Skeletal muscle tissue (tissue), 4 donors: ENCODE measurements around the gene CDH9. TPM values are rescaled to one million over a fixed set of nuclear protein-coding genes. Genes with fewer than 3 reads are reported as not detected.

ENCODE experiments used
- H3K27ac ChIP-seq: one replicate; pipeline ENCODE4 v1.7.0; 2013; ENCODE audit warnings: mild to moderate bottlenecking, low read depth, low read length, inconsistent platforms
- H3K27me3 ChIP-seq, 3 donors: one replicate each; pipeline ENCODE4 v1.7.0; 2013; ENCODE audit warnings: low read length in 3 of 3; ENCODE audit not compliant: control insufficient read depth in 3 of 3, insufficient read depth in 3 of 3
- H3K36me3 ChIP-seq, 3 donors: one replicate each; pipeline ENCODE4 v1.7.0; 2013; ENCODE audit warnings: low read length in 3 of 3; ENCODE audit not compliant: control insufficient read depth in 3 of 3, insufficient read depth in 3 of 3
- H3K4me1 ChIP-seq, 3 donors: one replicate each; pipeline ENCODE4 v1.7.0; 2013; ENCODE audit warnings: low read length in 3 of 3, mild to moderate bottlenecking in 3 of 3; ENCODE audit not compliant: control insufficient read depth in 3 of 3, insufficient read depth in 3 of 3
- H3K4me3 ChIP-seq, 3 donors: one replicate each; pipeline ENCODE4 v1.7.0; 2013; ENCODE audit warnings: low read length in 3 of 3
- H3K9ac ChIP-seq, 3 donors: one replicate each; pipeline ENCODE4 v1.7.0; 2013; ENCODE audit warnings: low read length in 3 of 3, mild to moderate bottlenecking in 3 of 3, moderate library complexity in 2 of 3, low read depth in 1 of 3
- H3K9me3 ChIP-seq, 3 donors: one replicate each; pipeline ENCODE4 v1.7.0; 2013; ENCODE audit warnings: low read length in 3 of 3; ENCODE audit not compliant: control insufficient read depth in 3 of 3
- total RNA-seq: library from RNA; depleted of rRNA; stranded (reverse); fragments of >200 nt; gene quantifications from one replicate; pipeline ENCODE4 v1.2.3, GENCODE V29; 2014
- donor health status: Osteomylitis.

Gene CDH9
- total RNA-seq, 1 donor from 2014 or later, result not detected

- Histone ChIP-seq H3K4me3 (no peak overlapping the region), H3K9me3 (no peaks in the 10 kb centered on the region), H3K27me3 (no peaks in the 10 kb centered on the region), H3K36me3 (no peaks in the 10 kb centered on the region), H3K27ac (no peak overlapping the region), H3K4me1 (no peaks in the 10 kb centered on the region), H3K9ac (no peak overlapping the region)
Observed at GRCh38 chr5:27026063-27026462, 12.3 kb downstream of the CDH9 start.

GRCh38 chr5:27021471-27021870 lies 16.9 kb downstream of the CDH9 start:
- Histone ChIP-seq H3K4me1 (no peaks in the 10 kb centered on the region), H3K36me3 (no peaks in the 10 kb centered on the region), H3K4me3 (no peak overlapping the region), H3K9ac (no peak overlapping the region), H3K27ac (no peak overlapping the region), H3K27me3 (no peaks in the 10 kb centered on the region), H3K9me3 (no peaks in the 10 kb centered on the region)

DNA sequence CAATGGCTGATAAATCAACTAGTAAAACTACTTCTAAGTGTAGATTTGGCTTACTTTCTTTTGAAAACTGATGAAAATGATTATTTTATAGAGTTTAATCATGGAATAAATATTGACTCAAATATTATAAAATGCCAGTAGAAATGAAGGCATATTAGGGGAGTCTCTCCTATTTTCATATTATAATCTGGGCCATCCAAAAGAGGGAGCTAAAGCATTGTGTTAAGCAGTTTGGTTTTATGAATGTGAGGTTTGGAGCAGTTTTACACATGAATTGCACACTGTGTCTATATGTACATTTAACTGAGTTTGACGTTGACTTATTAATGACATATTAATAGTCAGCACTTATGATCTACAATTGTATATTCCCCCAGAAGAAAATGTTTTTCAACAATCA lies 17.4 kb downstream of the CDH9 start:
- H3K36me3 ChIP-seq, result no peaks in the 10 kb centered on the region
- no peak overlapping the region for H3K9ac ChIP-seq
- no peak overlapping the region for H3K27ac ChIP-seq
- no peaks in the 10 kb centered on the region for H3K9me3 ChIP-seq
- H3K4me1 ChIP-seq, result no peaks in the 10 kb centered on the region
- no peaks in the 10 kb centered on the region for H3K27me3 ChIP-seq
- H3K4me3 ChIP-seq, result no peak overlapping the region

GRCh38 chr5:27015758-27016157 lies 22.6 kb downstream of the CDH9 start:
- Histone ChIP-seq H3K4me3 (no peak overlapping the region), H3K36me3 (no peaks in the 10 kb centered on the region), H3K9ac (no peak overlapping the region), H3K27me3 (no peaks in the 10 kb centered on the region), H3K4me1 (no peaks in the 10 kb centered on the region), H3K27ac (no peak overlapping the region), H3K9me3 (no peaks in the 10 kb centered on the region)

- no peaks in the 10 kb centered on the region for H3K27me3 ChIP-seq
- no peak overlapping the region for H3K4me3 ChIP-seq
Observed at GRCh38 chr5:27011274-27011673, 27.1 kb downstream of the CDH9 start.

GRCh38 chr5:27010646-27011045 lies 27.7 kb downstream of the CDH9 start:
- H3K4me3 ChIP-seq, result no peak overlapping the region
- H3K9ac ChIP-seq, result no peak overlapping the region
- H3K27me3 ChIP-seq, result no peaks in the 10 kb centered on the region
- no peak overlapping the region for H3K27ac ChIP-seq
- H3K4me1 ChIP-seq, result no peaks in the 10 kb centered on the region
- no peaks in the 10 kb centered on the region for H3K36me3 ChIP-seq
- H3K9me3 ChIP-seq, result no peaks in the 10 kb centered on the region

More at GRCh38 chr5:27011274-27011673, 27.1 kb downstream of the CDH9 start:
- Histone ChIP-seq H3K27ac (no peak overlapping the region), H3K36me3 (no peaks in the 10 kb centered on the region), H3K4me1 (no peaks in the 10 kb centered on the region), H3K9me3 (no peaks in the 10 kb centered on the region), H3K9ac (no peak overlapping the region)

DNA sequence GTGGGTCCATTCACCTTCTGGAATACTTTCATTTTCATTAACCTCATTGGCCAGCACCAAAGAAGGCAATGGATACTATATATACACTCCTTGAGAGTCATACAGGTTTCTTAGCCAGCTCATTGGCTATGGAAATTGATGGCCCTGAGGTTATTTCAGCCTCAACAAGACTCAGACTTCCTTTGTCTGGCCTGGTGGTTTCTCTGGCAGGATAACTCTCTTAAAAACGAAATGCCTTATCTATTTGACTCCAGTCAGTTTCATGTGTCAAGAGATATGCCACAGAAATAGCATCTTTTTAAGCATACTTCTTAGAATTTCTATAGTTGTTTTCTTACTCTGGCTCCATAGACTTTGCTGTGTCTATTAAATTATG lies 28.9 kb downstream of the CDH9 start:
- Histone ChIP-seq H3K4me1 (no peaks in the 10 kb centered on the region), H3K9ac (no peak overlapping the region), H3K36me3 (no peaks in the 10 kb centered on the region), H3K27ac (no peak overlapping the region), H3K9me3 (no peaks in the 10 kb centered on the region), H3K27me3 (no peaks in the 10 kb centered on the region), H3K4me3 (no peak overlapping the region)

DNA sequence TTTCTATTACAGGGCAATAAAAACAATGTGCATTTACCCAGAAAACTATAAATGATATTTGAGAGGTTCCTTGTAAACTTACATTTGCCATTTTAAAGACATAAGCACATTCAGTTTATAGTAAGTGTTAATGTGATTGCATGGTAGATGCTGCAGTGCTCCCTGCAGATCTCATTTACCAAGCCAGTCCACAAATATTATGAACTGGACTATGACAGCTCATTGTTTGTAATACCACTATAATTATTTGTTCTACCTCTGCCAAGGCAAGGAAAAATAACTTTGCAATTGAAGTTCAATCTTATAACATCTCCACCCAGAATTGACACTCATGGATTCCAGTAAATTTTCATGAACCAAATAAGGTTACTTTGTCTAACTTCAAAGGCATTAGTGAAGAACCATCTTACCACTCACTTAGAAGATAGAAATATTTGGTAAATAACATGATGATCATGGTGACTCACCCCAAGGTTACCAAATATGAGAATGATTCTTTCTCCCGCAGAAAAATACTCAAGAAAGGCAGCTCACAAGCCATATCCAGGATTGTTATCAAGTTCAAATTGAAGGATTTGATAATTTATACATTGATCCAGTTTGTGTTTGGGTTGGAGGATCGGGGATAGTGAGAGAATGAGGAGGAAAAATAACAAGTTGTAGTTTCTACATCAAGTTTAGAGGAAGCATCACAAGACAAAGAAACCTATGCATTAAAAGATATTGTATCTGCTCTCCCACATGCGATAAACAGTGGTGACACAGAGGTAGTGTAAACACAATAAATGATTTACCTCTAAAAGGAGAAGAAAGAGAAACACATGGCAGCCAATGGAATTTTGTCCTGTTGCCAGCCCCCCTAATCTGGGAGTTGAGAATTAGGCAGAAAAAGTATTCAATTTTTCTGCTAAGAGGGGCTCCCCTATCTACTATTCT lies 29.5 kb downstream of the CDH9 start:
- Histone ChIP-seq H3K36me3 (no peaks in the 10 kb centered on the region), H3K9me3 (no peaks in the 10 kb centered on the region), H3K27me3 (no peaks in the 10 kb centered on the region), H3K9ac (no peak overlapping the region), H3K27ac (no peak overlapping the region), H3K4me3 (no peak overlapping the region), H3K4me1 (no peaks in the 10 kb centered on the region)

DNA sequence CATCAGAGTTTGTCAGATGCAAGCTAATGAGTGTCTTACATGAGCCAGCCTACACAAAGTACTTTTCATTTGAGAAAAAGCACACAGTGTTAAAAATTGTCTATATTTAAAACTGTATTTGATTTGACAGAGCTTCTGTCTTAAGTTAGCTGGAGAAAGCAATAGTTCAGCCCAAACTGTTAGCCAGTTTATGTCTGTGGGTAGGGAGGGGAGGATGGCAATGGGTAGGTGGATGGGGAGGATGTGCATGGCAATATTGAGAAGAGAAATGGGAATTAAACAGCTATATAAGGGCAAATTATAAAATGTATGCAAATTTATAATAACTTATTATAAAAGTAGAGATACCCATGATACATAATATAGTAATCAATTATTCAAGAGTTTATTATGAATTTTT lies 31.3 kb downstream of the CDH9 start:
- Histone ChIP-seq H3K9me3 (no peaks in the 10 kb centered on the region), H3K9ac (no peak overlapping the region), H3K27me3 (no peaks in the 10 kb centered on the region), H3K4me1 (no peaks in the 10 kb centered on the region), H3K27ac (no peak overlapping the region), H3K36me3 (no peaks in the 10 kb centered on the region), H3K4me3 (no peak overlapping the region)

GRCh38 chr5:26986985-26987384 lies 51.4 kb downstream of the CDH9 start:
- Histone ChIP-seq H3K27me3 (no peaks in the 10 kb centered on the region), H3K4me3 (no peak overlapping the region), H3K4me1 (no peaks in the 10 kb centered on the region), H3K9ac (no peak overlapping the region), H3K9me3 (no peaks in the 10 kb centered on the region), H3K36me3 (no peaks in the 10 kb centered on the region), H3K27ac (no peak overlapping the region)
